Measurements from ENCODE around the gene KDM8.

- TF ChIP-seq POLR2A (IDR thresholded peaks at IDR 0.05; ENCODE audit: low read depth, low read length) = no peak
- no peak for TF ChIP-seq SPI1 (IDR thresholded peaks at IDR 0.05; ENCODE audit: low read depth, low read length)
- no peak for TF ChIP-seq POLR2AphosphoS5 (IDR thresholded peaks at IDR 0.05; ENCODE audit: low read depth, low read length)
These were observed 15.4 kb downstream of the KDM8 start for GRCh38 chr16:27218756-27219155.
